ENCODE measurements around the gene FAM171A2.

DNA sequence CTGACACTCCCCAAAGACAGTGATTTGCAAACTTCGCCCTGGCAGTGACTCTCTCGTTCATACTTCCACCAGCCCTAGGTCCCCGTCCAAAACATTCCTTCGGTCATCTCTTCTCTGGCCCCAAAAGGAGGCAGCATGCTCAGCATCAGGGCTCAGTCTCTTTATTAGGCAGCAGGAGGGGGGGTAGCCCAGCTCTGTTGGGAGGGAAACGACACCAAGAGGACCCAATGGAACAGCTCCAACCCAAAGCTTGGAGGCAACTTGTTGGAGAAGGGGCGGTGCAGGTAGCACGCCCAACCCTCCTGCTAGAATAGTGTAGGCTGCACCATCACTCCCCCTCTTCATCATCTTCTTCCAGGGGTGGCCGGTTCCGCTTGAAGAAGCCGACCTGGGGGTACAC is 8.4 kb upstream of the FAM171A2 start:
- TF ChIP-seq CTCF (IDR thresholded peaks at IDR 0.05) (no peak), POLR2A (IDR thresholded peaks at IDR 0.05) (no peak)

Measured in body of pancreas (tissue), 4 donors.